T-helper 2 cell treated with Interferon-gamma antibody and Interleukin-4, amounts not matched to agents 5 μg/mL and 100 μg/mL, for 36 hours (primary cell): ENCODE data around the gene TMEM192.
A peak's percentile ranks its signal among the peaks of the same experiment; 100 is the strongest.
"Not testable (repeated sequence)": the region's sequence is repeated elsewhere in the genome, so short reads cannot be mapped to it uniquely, and the experiment has no call there.

ENCODE experiments used
- DNase-seq: peaks from one replicate; pipeline ENCODE4 v3.0.0; 2021; ENCODE audit warnings: low spot score
- H3K27ac Mint-ChIP-seq: one replicate; pipeline ENCODE4 v1.8.0; 2021; ENCODE audit warnings: mild to moderate bottlenecking, mixed read lengths
- H3K27me3 Mint-ChIP-seq: one replicate; pipeline ENCODE4 v1.8.0; 2021; ENCODE audit warnings: low read depth, mixed read lengths
- H3K36me3 Mint-ChIP-seq: one replicate; pipeline ENCODE4 v1.8.0; 2021; ENCODE audit warnings: low read depth, mixed read lengths
- H3K4me1 Mint-ChIP-seq: one replicate; pipeline ENCODE4 v1.8.0; 2021; ENCODE audit warnings: low read depth, mixed read lengths
- H3K4me3 Mint-ChIP-seq: one replicate; pipeline ENCODE4 v1.8.0; 2022; ENCODE audit warnings: mild to moderate bottlenecking, moderate library complexity, mixed read lengths
- H3K9me3 Mint-ChIP-seq: one replicate; pipeline ENCODE4 v1.8.0; 2021; ENCODE audit warnings: mixed read lengths

TMEM192 gene

GRCh38 chr4:165112368-165113121 lies at the start of gene TMEM192:
TSS of gene TMEM192 (minus strand) at chr4:165112860. CDS start at chr4:165112773, 87 bp downstream.
- Mint-ChIP-seq H3K36me3 (peaks cover 3% of the 10 kb centered on the region), H3K4me3 (peak within 1 kb of the TSS; percentile 94), H3K27ac (peak within 1 kb of the TSS; percentile 95), H3K27me3 (peaks cover 15% of the 10 kb centered on the region), H3K4me1 (peaks cover 10% of the 10 kb centered on the region), H3K9me3 (no peaks in the 10 kb centered on the region)
- DNase-seq = peak; percentile 87

GRCh38 chr4:165158762-165159161 lies 46.1 kb upstream of the TMEM192 start:
- peaks cover 8% of the 10 kb centered on the region for H3K27me3 Mint-ChIP-seq
- no peak for DNase-seq
- H3K27ac Mint-ChIP-seq = no peak overlapping the region
- H3K9me3 Mint-ChIP-seq = peaks cover 6% of the 10 kb centered on the region
- H3K4me3 Mint-ChIP-seq = no peak overlapping the region
- no peaks in the 10 kb centered on the region for H3K36me3 Mint-ChIP-seq
- H3K4me1 Mint-ChIP-seq = no peaks in the 10 kb centered on the region

- H3K27ac Mint-ChIP-seq = no peak overlapping the region
- no peak overlapping the region for H3K4me3 Mint-ChIP-seq
- no peak for DNase-seq
- H3K27me3 Mint-ChIP-seq = peaks cover 11% of the 10 kb centered on the region
- H3K9me3 Mint-ChIP-seq = peaks cover 6% of the 10 kb centered on the region
- H3K36me3 Mint-ChIP-seq = no peaks in the 10 kb centered on the region
- no peaks in the 10 kb centered on the region for H3K4me1 Mint-ChIP-seq
These were observed 44.2 kb upstream of the TMEM192 start for GRCh38 chr4:165156906-165157305.

- H3K36me3 Mint-ChIP-seq = no peaks in the 10 kb centered on the region
- H3K27ac Mint-ChIP-seq = no peak overlapping the region
- H3K4me1 Mint-ChIP-seq = no peaks in the 10 kb centered on the region
These were observed 41.8 kb upstream of the TMEM192 start for GRCh38 chr4:165154482-165154881.

GRCh38 chr4:165152527-165152926 lies 39.9 kb upstream of the TMEM192 start:
- no peak overlapping the region for H3K27ac Mint-ChIP-seq
- H3K27me3 Mint-ChIP-seq = peaks cover 8% of the 10 kb centered on the region
- no peak for DNase-seq
- no peaks in the 10 kb centered on the region for H3K4me1 Mint-ChIP-seq
- peaks cover 6% of the 10 kb centered on the region for H3K9me3 Mint-ChIP-seq
- no peak overlapping the region for H3K4me3 Mint-ChIP-seq
- no peaks in the 10 kb centered on the region for H3K36me3 Mint-ChIP-seq

More at GRCh38 chr4:165154482-165154881, 41.8 kb upstream of the TMEM192 start:
- peaks cover 6% of the 10 kb centered on the region for H3K9me3 Mint-ChIP-seq
- no peak for DNase-seq
- H3K27me3 Mint-ChIP-seq = peaks cover 8% of the 10 kb centered on the region
- H3K4me3 Mint-ChIP-seq = no peak overlapping the region

GRCh38 chr4:165151734-165152133 lies 39.1 kb upstream of the TMEM192 start:
- no peaks in the 10 kb centered on the region for H3K4me1 Mint-ChIP-seq
- H3K36me3 Mint-ChIP-seq = no peaks in the 10 kb centered on the region
- no peak overlapping the region for H3K4me3 Mint-ChIP-seq
- DNase-seq = no peak
- no peaks in the 10 kb centered on the region for H3K9me3 Mint-ChIP-seq
- no peak overlapping the region for H3K27ac Mint-ChIP-seq
- H3K27me3 Mint-ChIP-seq = peaks cover 8% of the 10 kb centered on the region

- H3K27ac Mint-ChIP-seq = no peak overlapping the region
- no peaks in the 10 kb centered on the region for H3K36me3 Mint-ChIP-seq
- peaks cover 8% of the 10 kb centered on the region for H3K27me3 Mint-ChIP-seq
- DNase-seq = no peak
- no peaks in the 10 kb centered on the region for H3K9me3 Mint-ChIP-seq
- no peaks in the 10 kb centered on the region for H3K4me1 Mint-ChIP-seq
- H3K4me3 Mint-ChIP-seq = no peak overlapping the region
These were observed 37.9 kb upstream of the TMEM192 start for GRCh38 chr4:165150545-165150944.

GRCh38 chr4:165138843-165139242 lies 26.2 kb upstream of the TMEM192 start:
- no peak overlapping the region for H3K27ac Mint-ChIP-seq
- H3K4me1 Mint-ChIP-seq = peaks cover 6% of the 10 kb centered on the region

GRCh38 chr4:165137205-165137604 lies 24.5 kb upstream of the TMEM192 start:
- H3K27ac Mint-ChIP-seq = no peak overlapping the region
- peaks cover 17% of the 10 kb centered on the region for H3K27me3 Mint-ChIP-seq

More at GRCh38 chr4:165138843-165139242, 26.2 kb upstream of the TMEM192 start:
- DNase-seq = no peak
- Mint-ChIP-seq H3K27me3 (peaks cover 14% of the 10 kb centered on the region), H3K9me3 (peaks cover 4% of the 10 kb centered on the region), H3K36me3 (no peaks in the 10 kb centered on the region), H3K4me3 (no peak overlapping the region)

GRCh38 chr4:165136529-165136928 lies 23.9 kb upstream of the TMEM192 start:
- Mint-ChIP-seq H3K4me1 (peaks cover 11% of the 10 kb centered on the region), H3K9me3 (peaks cover 4% of the 10 kb centered on the region), H3K4me3 (no peak overlapping the region), H3K36me3 (no peaks in the 10 kb centered on the region), H3K27ac (no peak overlapping the region), H3K27me3 (peaks cover 17% of the 10 kb centered on the region)
- no peak for DNase-seq

More at GRCh38 chr4:165137205-165137604, 24.5 kb upstream of the TMEM192 start:
- Mint-ChIP-seq H3K36me3 (no peaks in the 10 kb centered on the region), H3K4me1 (peaks cover 11% of the 10 kb centered on the region), H3K4me3 (no peak overlapping the region), H3K9me3 (peaks cover 4% of the 10 kb centered on the region)
- DNase-seq = no peak

- Mint-ChIP-seq H3K36me3 (no peaks in the 10 kb centered on the region), H3K27me3 (peaks cover 21% of the 10 kb centered on the region), H3K27ac (no peak overlapping the region)
These were observed 20.5 kb upstream of the TMEM192 start for GRCh38 chr4:165133150-165133549.

GRCh38 chr4:165131247-165131832 lies 18.7 kb upstream of the TMEM192 start:
- DNase-seq = peak; percentile 63
- H3K4me1 Mint-ChIP-seq = peaks cover 11% of the 10 kb centered on the region
- no peaks in the 10 kb centered on the region for H3K36me3 Mint-ChIP-seq
- no peak overlapping the region for H3K27ac Mint-ChIP-seq
- H3K9me3 Mint-ChIP-seq = no peaks in the 10 kb centered on the region
- no peak overlapping the region for H3K4me3 Mint-ChIP-seq
- H3K27me3 Mint-ChIP-seq = peaks cover 18% of the 10 kb centered on the region

More at GRCh38 chr4:165133150-165133549, 20.5 kb upstream of the TMEM192 start:
- Mint-ChIP-seq H3K9me3 (peaks cover 4% of the 10 kb centered on the region), H3K4me1 (peaks cover 11% of the 10 kb centered on the region), H3K4me3 (no peak overlapping the region)
- no peak for DNase-seq

- no peak for DNase-seq
- Mint-ChIP-seq H3K9me3 (no peaks in the 10 kb centered on the region), H3K27ac (no peak overlapping the region), H3K27me3 (peaks cover 18% of the 10 kb centered on the region), H3K36me3 (no peaks in the 10 kb centered on the region), H3K4me3 (no peak overlapping the region), H3K4me1 (peaks cover 11% of the 10 kb centered on the region)
These were observed 17.3 kb upstream of the TMEM192 start for GRCh38 chr4:165129924-165130323.

- not testable (repeated sequence) for H3K27me3 Mint-ChIP-seq, H3K4me3 Mint-ChIP-seq, H3K4me1 Mint-ChIP-seq, H3K36me3 Mint-ChIP-seq, H3K9me3 Mint-ChIP-seq, H3K27ac Mint-ChIP-seq, DNase-seq
These were observed 13.3 kb upstream of the TMEM192 start for GRCh38 chr4:165125869-165126499.
